ENCODE measurements around the gene ZDHHC14.

Gene ZDHHC14

GRCh38 chr6:157658301-157658700, 277.3 kb downstream of the ZDHHC14 start:
- TF ChIP-seq CTCF (IDR thresholded peaks at IDR 0.05): no peak

GRCh38 chr6:157659536-157660271, 278.7 kb downstream of the ZDHHC14 start:
- TF ChIP-seq CTCF (IDR thresholded peaks at IDR 0.05): no peak

- no peak for TF ChIP-seq CTCF (IDR thresholded peaks at IDR 0.05)
Measured at GRCh38 chr6:157660414-157660813, 279.4 kb downstream of the ZDHHC14 start.

- TF ChIP-seq CTCF (IDR thresholded peaks at IDR 0.05): no peak
Measured at GRCh38 chr6:157661652-157662051, 280.7 kb downstream of the ZDHHC14 start.

GRCh38 chr6:157663261-157663660, 282.3 kb downstream of the ZDHHC14 start:
- TF ChIP-seq CTCF (IDR thresholded peaks at IDR 0.05): no peak

GRCh38 chr6:157665180-157665579, 284.2 kb downstream of the ZDHHC14 start:
- TF ChIP-seq CTCF (IDR thresholded peaks at IDR 0.05): no peak

GRCh38 chr6:157666729-157667128, 285.7 kb downstream of the ZDHHC14 start:
- TF ChIP-seq CTCF (IDR thresholded peaks at IDR 0.05): no peak

All from LNCAP (cell line).